OCI-LY1 (cell line): Measurements from ENCODE around the gene CHRNB1.

Source experiments
- H2AFZ ChIP-seq: fragments of 200-600 bp; sonication (generic), shearing (Covaris generic); 2 replicates; pipeline ENCODE4 v1.6.0; 2014; ENCODE audit warnings: antibody characterized with exemption, mild to moderate bottlenecking, low read length
- H3F3A ChIP-seq: fragments of 200-600 bp; sonication (generic), shearing (Covaris generic); 2 replicates; pipeline ENCODE4 v1.6.0; 2014; ENCODE audit warnings: mild to moderate bottlenecking, antibody characterized with exemption, low read length, moderate library complexity; ENCODE audit not compliant: insufficient read depth
- H3K27ac ChIP-seq: fragments of 200-600 bp; sonication (generic); 2 replicates; pipeline ENCODE4 v1.5.1; 2014; ENCODE audit warnings: low read length, mixed run types, mild to moderate bottlenecking, low read depth; ENCODE audit not compliant: poor library complexity, severe bottlenecking
- H3K27me3 ChIP-seq: fragments of 200-600 bp; sonication (generic); 2 replicates; pipeline ENCODE4 v1.6.0; 2014; ENCODE audit warnings: antibody characterized with exemption, mild to moderate bottlenecking, low read length, moderate library complexity; ENCODE audit not compliant: insufficient read depth
- H3K36me3 ChIP-seq: fragments of 200-600 bp; sonication (generic); 2 replicates; pipeline ENCODE4 v1.6.1; 2014; ENCODE audit warnings: mild to moderate bottlenecking, antibody characterized with exemption, low read length, moderate library complexity, mixed read lengths; ENCODE audit not compliant: insufficient read depth
- H3K4me1 ChIP-seq: fragments of 200-600 bp; sonication (generic); 2 replicates; pipeline ENCODE4 v1.5.1; 2014; ENCODE audit warnings: mild to moderate bottlenecking, low read length, moderate library complexity; ENCODE audit not compliant: insufficient read depth, severe bottlenecking
- H3K4me2 ChIP-seq: fragments of 200-600 bp; sonication (generic), shearing (Covaris generic); 2 replicates; pipeline ENCODE4 v1.6.1; 2014; ENCODE audit warnings: low read length
- H3K4me3 ChIP-seq: fragments of 200-600 bp; sonication (generic); 2 replicates; pipeline ENCODE4 v1.5.1; 2014; ENCODE audit warnings: low read length, low read depth, mild to moderate bottlenecking, mixed read lengths; ENCODE audit not compliant: poor library complexity, severe bottlenecking
- H3K79me2 ChIP-seq: fragments of 200-600 bp; shearing (Covaris generic); 2 replicates; pipeline ENCODE4 v1.6.1; 2016; ENCODE audit warnings: mixed run types, low read length, mixed read lengths; ENCODE audit not compliant: insufficient read depth
- H3K9ac ChIP-seq: fragments of 200-600 bp; sonication (generic), shearing (Covaris generic); 2 replicates; pipeline ENCODE4 v1.6.1; 2014; ENCODE audit warnings: mild to moderate bottlenecking, low read length, mixed read lengths
- H3K9me2 ChIP-seq: fragments of 200-600 bp; sonication (generic), shearing (Covaris generic); 2 replicates; pipeline ENCODE4 v1.6.1; 2014; ENCODE audit warnings: low read depth, mild to moderate bottlenecking, low read length, mixed read lengths
- H3K9me3 ChIP-seq: fragments of 200-600 bp; shearing (Covaris generic); 2 replicates; pipeline ENCODE4 v1.6.1; 2014; ENCODE audit warnings: low read length, mixed read lengths
- H4K20me1 ChIP-seq: fragments of 200-600 bp; sonication (generic), shearing (Covaris generic); 2 replicates; pipeline ENCODE4 v1.6.0; 2016; ENCODE audit warnings: mild to moderate bottlenecking, low read length; ENCODE audit not compliant: insufficient read depth
- CTCF ChIP-seq: fragments of 200-600 bp; sonication (generic), shearing (Covaris generic); IDR thresholded peaks from 2 replicates; pipeline ENCODE4 v1.5.1; 2017; ENCODE audit warnings: mild to moderate bottlenecking, antibody characterized with exemption, low read length, moderate library complexity, mixed read lengths
- EZH2 ChIP-seq: fragments of 200-600 bp; sonication (generic), shearing (Covaris generic); IDR thresholded peaks from 2 replicates; pipeline ENCODE4 v1.8.0; 2017; ENCODE audit warnings: borderline replicate concordance, mixed run types, mild to moderate bottlenecking, antibody characterized with exemption, low read length, moderate library complexity, mixed read lengths

Gene CHRNB1

GRCh38 chr17:7484919-7485377 is 40.1 kb downstream of the CHRNB1 start:
- Histone ChIP-seq H3K9me2 (no peaks in the 10 kb centered on the region), H3K27me3 (no peaks in the 10 kb centered on the region), H3K79me2 (peaks cover 48% of the 10 kb centered on the region), H3K27ac (peak overlapping the region; percentile 98), H3K9ac (peak overlapping the region; percentile 90), H3K4me2 (peak overlapping the region; percentile 86), H3K9me3 (no peaks in the 10 kb centered on the region), H3K36me3 (peaks cover 17% of the 10 kb centered on the region), H2AFZ (no peak overlapping the region), H4K20me1 (no peaks in the 10 kb centered on the region), H3F3A (no peaks in the 10 kb centered on the region), H3K4me3 (peak overlapping the region; percentile 93), H3K4me1 (peaks cover 61% of the 10 kb centered on the region)
- TF ChIP-seq EZH2 (no peak), CTCF (peak; percentile 24; the same call in 1 of the 2 replicates)

- peaks cover 54% of the 10 kb centered on the region for H3K4me1 ChIP-seq
- no peak for TF ChIP-seq CTCF
- TF ChIP-seq EZH2 = no peak
- peak overlapping the region; percentile 90 for H3K9ac ChIP-seq
- no peak overlapping the region for H2AFZ ChIP-seq
- no peaks in the 10 kb centered on the region for H3K9me2 ChIP-seq
- peak overlapping the region; percentile 86 for H3K4me2 ChIP-seq
- no peaks in the 10 kb centered on the region for H3K9me3 ChIP-seq
- no peaks in the 10 kb centered on the region for H3F3A ChIP-seq
- peaks cover 22% of the 10 kb centered on the region for H3K36me3 ChIP-seq
- no peaks in the 10 kb centered on the region for H4K20me1 ChIP-seq
- no peaks in the 10 kb centered on the region for H3K27me3 ChIP-seq
- peak overlapping the region; percentile 98 for H3K27ac ChIP-seq
- H3K4me3 ChIP-seq = peak overlapping the region; percentile 93
- peaks cover 60% of the 10 kb centered on the region for H3K79me2 ChIP-seq
Observed at GRCh38 chr17:7486181-7486580, 41.3 kb downstream of the CHRNB1 start.

GRCh38 chr17:7490144-7490543 is 45.3 kb downstream of the CHRNB1 start:
- H3K9ac ChIP-seq = no peak overlapping the region
- no peaks in the 10 kb centered on the region for H4K20me1 ChIP-seq
- H3K4me1 ChIP-seq = peaks cover 66% of the 10 kb centered on the region
- H3K4me2 ChIP-seq = no peak overlapping the region
- H3K27me3 ChIP-seq = no peaks in the 10 kb centered on the region
- no peak overlapping the region for H2AFZ ChIP-seq
- TF ChIP-seq EZH2 = no peak
- no peak for TF ChIP-seq CTCF
- peaks cover 41% of the 10 kb centered on the region for H3K36me3 ChIP-seq
- H3K4me3 ChIP-seq = no peak overlapping the region
- H3K27ac ChIP-seq = no peak overlapping the region
- no peaks in the 10 kb centered on the region for H3K9me3 ChIP-seq
- H3K9me2 ChIP-seq = no peaks in the 10 kb centered on the region
- H3F3A ChIP-seq = no peaks in the 10 kb centered on the region
- peaks cover 89% of the 10 kb centered on the region for H3K79me2 ChIP-seq
